Cardiac fibroblast (primary cell): ENCODE results near the gene LRRC70.

Experiments
- DNase-seq, 2 donors: peaks; one replicate each; pipeline versions ENCODE4 v3.0.0 to v3.0.0-alpha.2; 2010; ENCODE audit warnings: low read depth in 2 of 2
- H3K4me3 ChIP-seq, 2 donors: replicated peaks in 1 of 2; 1 replicate in 1 of 2; 2 replicates in 1 of 2; pipeline ENCODE4 v1.5.1; 2011; ENCODE audit warnings: low read depth in 2 of 2, low read length in 2 of 2, mild to moderate bottlenecking in 2 of 2, moderate library complexity in 1 of 2
- CTCF ChIP-seq: IDR thresholded peaks from one replicate; pipeline ENCODE4 v1.5.1; 2011; ENCODE audit warnings: low read depth, mild to moderate bottlenecking, low read length, inconsistent platforms

The LRRC70 gene

GRCh38 chr5:62574599-62574998 lies 4.0 kb upstream of the LRRC70 start:
- TF ChIP-seq CTCF: no peak
- H3K4me3 ChIP-seq: no peak overlapping the region
- no peak for DNase-seq

GRCh38 chr5:62575066-62575465 lies 3.6 kb upstream of the LRRC70 start:
- no peak overlapping the region for H3K4me3 ChIP-seq
- DNase-seq: no peak

GRCh38 chr5:62575489-62575888 lies 3.1 kb upstream of the LRRC70 start:
- no peak overlapping the region for H3K4me3 ChIP-seq
- no peak for DNase-seq
- no peak for TF ChIP-seq CTCF

More at GRCh38 chr5:62575066-62575465, 3.6 kb upstream of the LRRC70 start:
- TF ChIP-seq CTCF: no peak

GRCh38 chr5:62576570-62577170 lies 1.9 kb upstream of the LRRC70 start:
- TF ChIP-seq CTCF: no peak
- peak; percentile 21 to 46 for DNase-seq
- H3K4me3 ChIP-seq: no peak overlapping the region

- DNase-seq: no peak
- TF ChIP-seq CTCF: no peak
- no peak overlapping the region for H3K4me3 ChIP-seq
These were observed 1.1 kb upstream of the LRRC70 start for GRCh38 chr5:62577488-62577887.

GRCh38 chr5:62579761-62580160 lies 1.1 kb downstream of the LRRC70 start:
- no peak overlapping the region for H3K4me3 ChIP-seq
- no peak for TF ChIP-seq CTCF
- no peak for DNase-seq

- peak; percentile 13 to 19 for DNase-seq
- no peak for TF ChIP-seq CTCF
- no peak overlapping the region for H3K4me3 ChIP-seq
These were observed 3.4 kb downstream of the LRRC70 start for GRCh38 chr5:62581836-62582597.
